Astrocyte of the hippocampus (primary cell): ENCODE data around the gene TMPRSS3.

ENCODE experiments used
- DNase-seq: peaks from one replicate; pipeline ENCODE4 v3.0.0; 2011; ENCODE audit warnings: low read depth, low spot score

TMPRSS3 gene

DNA sequence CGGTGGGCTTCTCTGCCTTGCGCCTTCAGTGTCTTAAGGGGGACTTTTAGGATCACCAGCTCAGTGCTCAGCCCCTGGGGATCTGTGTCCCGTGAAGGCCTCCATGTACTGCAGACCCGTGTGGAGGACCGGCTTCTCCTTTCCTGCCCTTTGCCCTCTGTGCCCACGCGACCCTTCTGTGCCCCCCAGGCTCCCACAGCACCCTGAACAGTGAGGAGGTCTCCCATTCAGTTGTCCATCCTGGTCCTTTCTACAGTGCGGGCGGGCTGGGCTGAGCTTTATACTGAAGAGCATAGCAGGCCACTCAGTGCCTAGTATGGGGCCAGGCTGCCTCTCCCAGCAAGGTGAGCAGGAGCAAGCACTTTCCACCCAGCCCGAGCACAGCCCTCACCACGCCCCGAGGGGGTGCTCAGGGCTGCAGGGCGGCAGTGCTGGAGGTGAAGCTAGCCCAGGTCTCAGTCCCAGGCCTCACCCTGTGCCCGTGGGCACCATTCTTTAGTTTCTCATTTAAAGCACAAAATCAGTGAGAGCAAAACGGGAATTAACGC lies 21.9 kb downstream of the TMPRSS3 start:
- DNase-seq: no peak

DNA sequence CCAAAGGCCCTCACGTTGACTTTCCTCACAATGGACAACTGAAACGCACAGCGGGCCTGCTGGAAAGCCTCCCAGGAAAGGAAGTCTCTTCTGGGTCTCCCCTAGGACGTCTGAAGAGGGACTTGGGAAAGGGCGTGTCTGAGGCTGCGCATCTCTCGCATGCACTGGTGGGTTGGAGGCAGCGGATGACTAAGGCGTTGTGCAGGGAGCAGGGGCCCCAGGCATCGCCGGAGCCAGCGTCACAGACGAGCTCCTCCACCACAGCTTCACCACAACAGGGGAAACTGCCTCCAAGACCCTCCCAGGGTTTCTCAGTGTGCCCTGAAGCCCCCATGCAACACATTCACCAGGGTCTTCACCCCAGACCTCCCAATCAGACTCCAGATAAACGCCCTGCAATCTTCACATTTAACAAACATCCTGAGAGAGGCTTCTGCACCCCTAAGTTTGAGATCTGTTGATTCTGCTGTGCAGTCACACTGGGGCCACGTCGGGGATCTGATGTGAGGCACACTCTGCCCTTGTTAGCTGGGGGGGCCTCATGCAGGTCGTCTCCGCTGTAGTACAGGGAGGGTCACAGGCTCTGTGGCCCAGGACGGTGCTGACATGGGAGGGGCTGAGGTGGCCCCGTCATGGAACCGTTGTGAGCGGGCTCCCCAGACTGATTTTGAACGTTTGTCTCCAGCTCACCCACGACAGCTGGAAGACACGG lies 22.5 kb downstream of the TMPRSS3 start:
- no peak for DNase-seq

DNA sequence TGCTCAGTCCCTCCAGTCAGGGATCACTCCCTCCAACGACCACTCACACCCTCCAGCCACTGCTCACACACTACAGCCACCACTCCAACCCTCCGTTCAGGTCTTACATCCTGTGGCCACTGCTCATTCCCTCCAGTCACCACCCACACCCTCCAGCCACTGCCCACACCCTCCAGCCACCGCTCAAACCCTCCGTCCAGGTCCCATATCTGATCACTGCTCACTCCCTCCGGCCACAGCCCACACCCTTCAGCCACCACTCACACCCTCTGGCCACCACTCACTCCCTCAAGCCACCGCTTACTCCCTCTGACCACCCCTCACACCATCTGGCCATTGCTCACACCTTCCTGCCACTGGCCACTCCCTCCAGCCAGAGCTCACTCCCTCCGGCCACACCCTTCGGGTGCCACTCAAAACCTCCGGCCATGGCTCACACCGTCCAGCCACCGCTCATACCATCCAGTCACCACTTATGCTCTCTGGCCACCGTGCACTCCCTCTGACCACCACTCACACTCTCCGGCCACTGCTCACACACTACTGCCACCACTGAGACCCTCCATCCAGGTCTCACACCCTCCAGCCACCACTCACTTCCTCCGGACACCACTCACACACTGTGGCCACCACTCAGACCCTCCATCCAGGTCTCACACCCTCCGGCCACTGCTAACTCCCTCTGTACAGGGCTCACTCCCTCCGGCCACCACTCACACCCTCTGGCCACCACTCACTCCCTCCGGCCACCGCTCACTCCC lies 24.8 kb downstream of the TMPRSS3 start:
- DNase-seq: no peak

DNA sequence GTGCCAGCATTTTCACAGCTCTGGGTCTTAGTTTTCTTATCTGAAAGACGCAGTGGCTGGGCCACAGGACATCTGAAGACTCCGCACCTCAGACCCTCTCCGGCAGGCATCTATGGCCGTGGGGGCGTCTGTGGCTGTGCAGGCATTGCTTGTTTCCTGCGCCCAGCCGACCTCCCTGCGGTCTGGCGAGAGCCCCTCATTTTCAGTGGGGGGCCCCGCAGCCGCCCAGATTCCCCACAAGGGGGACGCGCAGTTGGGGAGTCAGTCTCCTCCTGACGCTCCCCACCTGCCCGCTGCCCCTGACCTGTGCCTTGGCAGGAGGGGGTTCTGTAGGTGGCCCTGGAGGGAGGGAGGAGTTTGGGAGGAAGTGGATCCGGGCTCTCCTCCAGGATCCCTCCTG lies 26.0 kb downstream of the TMPRSS3 start:
- no peak for DNase-seq

DNA sequence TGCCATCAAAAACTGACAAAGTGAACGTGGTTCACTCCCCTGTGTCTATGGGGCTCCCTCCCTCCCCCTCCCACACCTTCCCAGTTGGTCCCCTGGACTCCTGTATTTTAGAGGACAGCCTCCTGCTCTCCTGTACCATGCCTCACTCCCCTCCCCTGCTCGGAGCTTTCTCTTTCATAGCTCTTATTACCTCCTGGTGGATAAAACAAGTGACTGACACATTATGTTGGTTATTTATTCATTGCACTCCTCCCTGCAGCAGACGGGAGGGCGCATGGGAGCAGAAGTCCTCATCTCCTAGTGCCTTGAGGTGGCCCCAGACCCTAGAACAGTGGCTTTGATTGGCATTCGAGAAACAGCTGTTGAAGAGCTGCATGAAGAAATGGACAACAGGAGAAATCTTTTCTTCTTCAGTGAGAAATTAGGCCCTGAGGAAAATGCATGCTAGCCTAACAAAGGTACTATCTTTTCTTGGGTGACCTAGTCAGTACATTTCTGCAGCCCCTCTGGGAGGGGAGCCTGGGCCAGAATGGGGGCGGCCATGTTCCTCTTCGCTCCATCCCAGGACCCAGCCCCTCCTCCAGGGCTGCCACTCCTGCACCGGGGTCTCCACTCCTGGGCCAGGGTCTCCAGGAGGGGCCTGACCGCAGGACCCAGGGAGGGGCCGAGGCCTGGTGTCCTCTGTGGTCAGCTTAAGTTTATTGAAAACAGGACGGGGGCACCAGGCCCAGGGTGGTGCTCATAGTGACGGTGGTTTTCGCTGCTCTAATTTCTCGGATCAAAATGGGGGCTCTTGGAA lies 28.3 kb downstream of the TMPRSS3 start:
- DNase-seq: no peak

DNA sequence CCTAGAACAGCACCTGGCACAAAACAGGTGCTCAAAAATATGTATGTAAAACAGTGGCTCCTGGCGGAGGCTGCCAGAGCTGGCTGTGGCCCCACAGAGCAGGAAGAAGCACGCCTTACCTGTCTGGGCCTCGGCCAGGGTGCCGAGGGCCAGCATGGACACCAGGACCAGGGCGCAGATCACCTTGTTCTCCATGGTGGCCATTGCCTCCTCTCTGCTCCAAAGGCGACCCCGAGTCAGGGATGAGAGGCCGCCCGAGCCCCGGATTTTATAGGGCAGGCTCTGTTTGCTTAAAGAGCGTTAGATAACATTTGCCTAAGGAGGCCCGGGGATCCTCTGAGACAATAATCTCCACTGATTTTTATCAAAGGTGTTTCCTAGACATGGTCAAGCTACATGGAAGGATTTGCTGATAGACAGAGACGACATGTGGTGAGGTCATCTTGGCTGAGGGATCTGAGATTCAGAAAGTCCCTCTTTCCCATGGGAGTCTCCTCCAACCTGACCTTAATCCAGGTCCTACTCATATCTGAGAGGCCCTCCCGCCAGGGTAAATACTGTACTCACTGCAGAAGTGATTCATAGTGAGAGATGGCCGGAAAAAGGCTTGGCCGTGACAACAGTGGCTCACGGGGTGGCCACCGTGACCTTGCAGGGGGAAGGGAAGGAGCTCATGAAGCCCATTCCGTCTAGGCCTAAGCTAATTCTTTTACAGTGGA lies 29.4 kb downstream of the TMPRSS3 start, which contains the start of gene TFF1:
Gene TFF1, minus strand, starts transcription at position 244 of the 719 bp plus-strand sequence. Its CDS starts 40 bp downstream, at position 204.
- DNase-seq: no peak

DNA sequence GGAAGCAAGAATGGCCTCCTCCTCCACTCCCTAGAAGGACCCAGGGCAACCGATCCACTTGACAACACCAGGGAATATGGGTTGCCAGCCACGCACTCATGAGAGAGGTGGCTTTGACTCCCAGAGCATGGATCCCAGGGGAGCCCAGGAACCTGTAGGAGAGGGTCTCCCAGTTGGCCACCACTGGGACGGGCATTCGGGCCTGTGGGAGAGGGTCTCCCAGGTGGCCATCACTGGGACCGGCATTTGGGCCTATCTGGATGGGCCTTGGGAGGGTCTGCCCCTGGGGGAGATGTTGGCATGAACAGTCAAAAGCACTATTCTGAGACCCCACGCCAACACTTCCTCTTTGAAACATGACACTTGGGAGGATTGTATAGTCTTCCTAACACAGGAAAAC lies 30.1 kb downstream of the TMPRSS3 start:
- DNase-seq: no peak

DNA sequence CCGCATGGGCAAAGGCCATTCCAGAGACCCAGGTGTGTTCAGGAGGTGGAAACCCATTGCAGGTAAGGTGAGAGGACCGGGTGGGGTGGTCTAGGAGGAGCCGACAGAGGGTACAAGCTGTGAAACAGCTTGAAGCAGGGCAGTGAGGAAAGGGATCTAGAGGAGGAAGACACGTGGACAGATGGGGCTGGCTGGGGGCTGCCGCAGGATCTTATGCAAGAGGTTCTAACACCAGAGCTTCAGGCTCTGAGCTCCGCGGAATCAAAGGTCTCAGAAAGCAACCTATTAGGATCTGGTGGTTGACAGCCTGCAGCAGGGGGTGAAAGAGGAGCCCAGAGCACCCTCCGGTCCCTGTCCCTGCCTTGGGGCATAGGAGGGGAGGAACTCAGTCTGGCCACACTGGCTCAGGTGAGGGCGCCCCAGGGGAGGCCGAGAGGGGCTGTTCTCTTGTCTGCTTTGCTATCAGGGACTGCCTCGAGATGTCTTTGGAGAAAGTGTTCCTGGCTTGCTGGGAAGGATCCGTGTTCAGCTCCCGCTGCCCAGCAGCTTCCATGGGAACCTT lies 31.5 kb downstream of the TMPRSS3 start:
- no peak for DNase-seq

DNA sequence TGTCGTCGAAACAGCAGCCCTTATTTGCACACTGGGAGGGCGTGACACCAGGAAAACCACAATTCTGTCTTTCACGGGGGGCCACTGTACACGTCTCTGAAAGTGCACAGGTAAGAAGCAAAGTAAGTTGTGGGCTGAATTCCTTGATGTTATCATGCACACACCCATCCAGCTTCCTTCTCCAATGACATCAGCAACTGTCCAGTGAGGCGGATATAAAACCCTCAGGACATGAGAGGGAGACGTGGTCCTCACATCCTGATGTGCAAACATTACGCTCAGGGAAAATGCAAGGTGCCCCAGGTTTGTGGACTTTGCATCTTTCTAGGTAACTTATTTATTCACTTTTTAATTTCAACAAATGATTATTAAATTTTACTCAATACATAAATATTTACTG lies 32.5 kb downstream of the TMPRSS3 start:
- no peak for DNase-seq

DNA sequence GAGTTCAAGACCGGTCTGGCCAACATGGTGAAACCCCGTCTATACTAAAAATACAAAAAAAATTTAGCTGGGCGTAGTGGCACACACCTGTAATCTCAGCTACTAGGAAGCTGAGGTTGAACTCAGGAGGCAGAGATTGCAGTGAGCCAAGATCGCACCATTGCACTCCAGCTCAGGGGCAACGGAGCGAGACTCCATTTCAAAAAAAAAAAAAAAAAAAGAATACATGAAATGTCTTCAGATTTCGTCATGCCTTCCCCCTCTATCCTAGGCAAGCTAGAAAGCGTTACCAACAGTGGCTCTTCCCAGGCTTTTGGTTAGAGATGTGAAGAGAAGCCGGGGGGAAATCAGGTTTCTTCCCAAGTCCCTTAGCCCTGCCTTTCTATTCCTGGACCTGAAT lies 33.2 kb downstream of the TMPRSS3 start:
- no peak for DNase-seq

DNA sequence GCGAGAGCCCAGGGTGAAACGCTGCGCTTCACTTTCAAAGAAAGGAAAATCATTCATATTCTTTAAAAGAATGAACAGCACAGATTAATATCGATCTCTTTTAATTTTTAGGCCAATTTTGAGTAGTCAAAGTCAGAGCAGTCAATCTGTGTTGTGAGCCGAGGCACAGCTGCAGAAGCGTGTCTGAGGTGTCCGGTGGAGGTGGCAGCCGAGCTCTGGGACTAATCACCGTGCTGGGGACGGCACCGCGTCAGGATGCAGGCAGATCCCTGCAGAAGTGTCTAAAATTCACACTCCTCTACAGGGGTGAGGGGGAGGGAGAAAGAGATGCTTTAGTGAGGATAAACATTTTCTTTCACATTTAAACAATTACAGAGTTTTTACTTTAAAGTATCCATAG lies 33.7 kb downstream of the TMPRSS3 start:
- no peak for DNase-seq

DNA sequence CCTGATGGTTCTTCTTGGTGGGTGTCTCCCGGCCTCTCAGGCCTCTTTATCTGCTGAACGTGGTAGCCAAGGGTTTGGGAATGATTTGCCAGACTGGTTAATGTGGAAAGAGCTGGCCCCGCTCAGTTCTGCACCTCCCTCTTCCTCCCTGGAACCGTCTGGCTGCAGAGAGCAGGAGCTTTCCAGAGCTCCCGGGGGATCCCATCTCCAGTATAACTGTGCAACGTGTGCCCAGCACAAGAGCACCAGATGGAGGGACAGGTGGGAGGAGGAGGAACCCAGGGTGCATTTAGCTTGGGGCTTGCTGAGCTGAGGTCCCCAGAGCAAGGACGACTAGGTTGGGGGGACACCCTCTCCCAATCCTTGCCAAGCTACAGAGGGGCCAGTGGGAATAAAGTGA lies 34.6 kb downstream of the TMPRSS3 start:
- no peak for DNase-seq

DNA sequence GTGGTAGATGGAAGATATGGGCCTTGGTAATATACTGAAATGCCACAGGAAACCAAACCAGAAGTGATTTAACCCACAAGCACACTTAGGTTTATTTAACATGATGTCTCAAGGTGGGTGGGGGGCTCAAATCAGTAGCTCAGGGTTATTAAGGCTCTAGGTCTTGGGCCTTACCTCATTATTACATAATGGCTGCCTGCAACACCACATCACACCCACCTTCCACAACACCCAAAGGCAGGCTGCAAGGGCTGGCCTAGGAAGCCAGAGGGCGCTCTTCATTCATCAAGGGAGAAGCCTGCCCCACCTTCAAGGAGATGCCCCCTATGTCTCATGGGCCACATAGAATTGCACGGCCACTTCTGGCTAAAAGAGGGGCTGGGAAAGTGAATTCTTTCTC lies 35.5 kb downstream of the TMPRSS3 start:
- no peak for DNase-seq

DNA sequence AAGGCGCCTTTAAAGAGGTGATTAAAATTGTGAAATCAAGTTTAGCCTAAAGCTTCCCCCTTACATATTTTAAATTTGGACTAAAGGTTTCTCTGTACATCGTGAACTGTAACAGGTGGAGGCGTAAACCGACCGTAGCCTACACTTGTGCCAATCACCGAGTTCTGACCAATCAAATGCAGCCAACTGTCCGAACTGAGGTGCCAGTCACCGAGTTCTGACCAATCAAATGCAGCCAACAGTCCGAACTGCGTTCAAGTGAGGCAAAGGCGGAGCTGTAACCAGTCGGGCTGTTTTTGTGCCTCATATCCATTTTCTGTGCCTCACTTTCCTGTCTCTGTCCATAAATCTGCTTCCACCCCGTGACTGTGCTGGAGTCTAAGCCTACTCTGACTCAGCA lies 36.9 kb downstream of the TMPRSS3 start:
- DNase-seq: no peak

DNA sequence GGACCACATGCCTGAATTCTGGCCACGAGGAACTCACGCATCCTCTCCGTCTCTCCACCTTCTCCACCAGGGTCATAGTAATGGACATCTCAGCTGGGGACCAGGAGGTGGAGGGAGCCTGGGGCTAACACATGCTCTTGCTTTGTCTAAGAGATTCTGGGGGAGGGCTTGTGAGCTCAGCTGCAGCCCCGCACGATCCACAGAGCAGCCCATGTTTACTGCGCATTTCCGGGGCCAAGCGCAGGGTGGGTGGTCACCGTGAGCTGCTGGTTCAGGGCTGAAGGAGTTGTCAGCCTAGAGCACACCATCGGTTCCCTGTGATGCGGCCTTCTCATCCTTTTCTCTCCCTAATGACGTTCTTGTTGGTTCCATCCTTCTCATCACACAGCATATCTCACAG lies 37.6 kb downstream of the TMPRSS3 start:
- no peak for DNase-seq

DNA sequence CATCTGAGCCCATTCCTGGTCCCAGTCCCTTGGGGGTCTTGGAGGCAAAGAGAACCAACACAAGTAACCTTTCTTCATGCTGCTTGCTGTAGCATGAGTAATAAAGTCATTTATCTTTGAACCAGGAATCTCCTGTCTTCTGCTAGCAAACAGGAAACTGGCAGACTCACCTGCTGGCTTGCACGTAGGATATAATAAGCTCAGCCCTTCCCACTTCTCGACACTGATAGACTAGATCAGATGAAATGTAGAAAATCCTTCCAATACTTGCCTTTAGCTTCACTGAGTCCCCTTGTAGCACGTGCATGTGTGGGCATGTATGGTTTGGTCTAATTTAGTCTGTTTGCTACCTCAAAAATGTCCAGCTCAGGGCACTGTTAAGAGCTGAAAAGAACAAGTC lies 38.5 kb downstream of the TMPRSS3 start:
- DNase-seq: no peak

DNA sequence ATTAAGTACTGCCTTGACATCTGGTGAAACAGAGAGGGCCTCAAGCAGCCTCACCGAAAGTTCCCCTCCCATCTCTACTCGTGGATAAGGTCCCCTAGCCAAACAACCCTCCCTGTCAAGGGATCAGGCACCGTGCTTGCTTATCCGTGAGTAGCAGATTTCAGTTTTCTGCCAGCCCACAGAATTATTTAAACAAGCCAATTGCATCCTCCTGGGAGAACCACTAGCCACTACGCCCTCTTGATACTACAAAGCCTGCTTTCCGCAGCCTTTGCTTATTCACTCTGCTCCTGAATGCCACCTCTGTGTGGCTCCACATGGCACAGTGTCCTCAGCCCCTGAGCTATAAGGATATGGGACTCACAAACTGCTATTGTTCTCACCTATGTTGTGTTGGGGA lies 39.2 kb downstream of the TMPRSS3 start:
- no peak for DNase-seq

DNA sequence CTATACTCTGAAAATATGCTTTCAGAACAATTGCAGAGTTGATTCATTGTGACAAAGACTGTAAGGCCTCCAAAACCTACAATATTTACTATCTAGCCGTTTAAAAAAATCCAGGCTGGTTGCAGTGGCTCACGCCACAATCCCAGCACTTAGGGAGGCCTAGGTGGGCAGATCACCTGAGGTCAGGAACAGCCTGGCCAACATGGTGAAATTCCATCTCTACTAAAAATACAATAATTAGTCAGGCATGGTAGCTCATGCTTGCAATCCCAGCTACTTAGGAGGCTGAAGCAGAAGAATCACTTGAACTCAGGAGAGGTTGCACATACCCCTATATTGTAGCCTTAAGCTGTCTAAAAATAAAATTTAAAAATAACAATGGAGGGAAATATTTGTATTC lies 39.8 kb downstream of the TMPRSS3 start:
- DNase-seq: no peak

DNA sequence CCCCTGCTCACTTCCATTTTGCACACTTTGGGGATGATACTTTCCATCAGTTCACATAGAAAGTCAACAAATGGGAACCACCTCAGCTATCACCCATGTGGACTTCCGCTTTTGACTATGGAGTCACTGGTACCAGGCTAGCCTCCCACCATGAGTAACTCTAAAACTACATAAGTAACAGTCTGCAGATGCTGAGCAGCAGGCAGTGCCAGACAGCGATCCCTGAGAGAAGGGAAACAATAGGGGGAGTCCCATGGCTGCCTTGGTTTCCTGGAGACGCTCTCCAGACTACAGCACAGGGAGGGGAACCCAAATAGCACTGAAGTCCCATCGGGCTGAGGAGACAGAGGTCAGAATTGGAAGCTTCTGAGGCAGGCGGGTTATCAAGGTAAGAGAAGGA lies 42.2 kb downstream of the TMPRSS3 start:
- DNase-seq: no peak

DNA sequence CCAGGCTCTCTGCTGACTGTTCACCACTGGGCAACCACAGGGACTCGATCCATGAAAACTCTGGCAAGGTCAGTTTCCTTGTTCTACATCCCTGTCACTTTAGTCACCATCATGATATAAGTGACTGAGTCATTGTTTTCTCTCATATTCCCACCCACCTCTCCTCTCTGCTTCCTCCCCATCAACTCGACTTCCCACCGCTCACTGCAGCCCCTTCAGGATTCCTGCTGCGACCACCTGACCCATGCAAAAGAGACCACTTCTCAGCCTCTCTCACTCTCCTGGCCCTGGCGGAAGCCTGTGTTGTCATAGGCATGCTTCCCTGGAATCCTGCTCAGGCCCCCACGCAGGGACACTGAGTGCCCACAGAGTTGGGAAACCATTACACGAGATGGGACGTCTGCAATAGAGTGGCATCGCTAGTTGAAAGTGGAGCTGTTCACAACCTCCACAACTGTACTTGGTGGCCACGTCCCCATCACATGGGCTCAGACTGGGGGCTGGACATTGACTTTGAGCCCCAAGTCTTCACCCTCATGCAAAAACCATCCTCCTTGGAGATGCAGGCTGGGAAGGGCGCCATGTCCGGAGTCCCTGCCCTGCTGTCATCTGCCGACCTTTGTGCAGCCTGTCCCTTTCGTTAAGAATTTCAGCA lies 43.3 kb downstream of the TMPRSS3 start:
- no peak for DNase-seq
